Airway epithelial cell (primary cell): ENCODE results near the gene RBM44. TPM values are rescaled to one million over a fixed set of nuclear protein-coding genes. Genes with fewer than 3 reads are reported as not detected.

Experiments used
- total RNA-seq: library from RNA; depleted of rRNA; stranded (reverse); fragments of >200 nt; gene quantifications from 2 replicates; pipeline ENCODE4 v1.2.3, GENCODE V29; 2015

RBM44 gene
- total RNA-seq = 0.09 and 0.28 TPM in 2 replicates

GRCh38 chr2:237798236-237799059 is at the start of gene RBM44:
Gene RBM44 (plus strand): TSS chr2:237798779. CDS start chr2:237813610, 14,831 bp downstream.

GRCh38 chr2:237859533-237860272 is 61.1 kb downstream of the RBM44 start, which contains the start of gene RAMP1:
Gene RAMP1 (plus strand): TSS chr2:237859623. CDS start chr2:237859676, 53 bp downstream.

Other genes with a start within 250 kb of the RBM44 start
- not detected in 2 replicates for gene PRLH, start 232.2 kb upstream of the RBM44 start, total RNA-seq
- 0.85 and 4.7 TPM in 2 replicates for gene RAB17, start 208.0 kb upstream of the RBM44 start, total RNA-seq
- 36.8 and 50.8 TPM in 2 replicates for gene LRRFIP1, start 171.2 kb upstream of the RBM44 start, total RNA-seq
- 3.3 and 4.4 TPM in 2 replicates for gene RAMP1, start 60.8 kb downstream of the RBM44 start, total RNA-seq
- 84.0 and 85.6 TPM in 2 replicates for gene UBE2F, start 168.2 kb downstream of the RBM44 start, total RNA-seq